Measurements from ENCODE around the gene DLX4. TPM values are rescaled to one million over a fixed set of nuclear protein-coding genes. Genes with fewer than 3 reads are reported as not detected.

Gene DLX4
- total RNA-seq, 1 donor from 2014 or later: 1.2 TPM

- no peaks in the 10 kb centered on the region for H3K36me3 ChIP-seq
- no peak overlapping the region for H3K4me3 ChIP-seq
- no peaks in the 10 kb centered on the region for H3K27me3 ChIP-seq
- TF ChIP-seq, protein P1, sequence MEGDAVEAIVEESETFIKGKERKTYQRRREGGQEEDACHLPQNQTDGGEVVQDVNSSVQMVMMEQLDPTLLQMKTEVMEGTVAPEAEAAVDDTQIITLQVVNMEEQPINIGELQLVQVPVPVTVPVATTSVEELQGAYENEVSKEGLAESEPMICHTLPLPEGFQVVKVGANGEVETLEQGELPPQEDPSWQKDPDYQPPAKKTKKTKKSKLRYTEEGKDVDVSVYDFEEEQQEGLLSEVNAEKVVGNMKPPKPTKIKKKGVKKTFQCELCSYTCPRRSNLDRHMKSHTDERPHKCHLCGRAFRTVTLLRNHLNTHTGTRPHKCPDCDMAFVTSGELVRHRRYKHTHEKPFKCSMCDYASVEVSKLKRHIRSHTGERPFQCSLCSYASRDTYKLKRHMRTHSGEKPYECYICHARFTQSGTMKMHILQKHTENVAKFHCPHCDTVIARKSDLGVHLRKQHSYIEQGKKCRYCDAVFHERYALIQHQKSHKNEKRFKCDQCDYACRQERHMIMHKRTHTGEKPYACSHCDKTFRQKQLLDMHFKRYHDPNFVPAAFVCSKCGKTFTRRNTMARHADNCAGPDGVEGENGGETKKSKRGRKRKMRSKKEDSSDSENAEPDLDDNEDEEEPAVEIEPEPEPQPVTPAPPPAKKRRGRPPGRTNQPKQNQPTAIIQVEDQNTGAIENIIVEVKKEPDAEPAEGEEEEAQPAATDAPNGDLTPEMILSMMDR (IDR thresholded peaks at IDR 0.05): no peak
- TF ChIP-seq POLR2AphosphoS5 (IDR thresholded peaks at IDR 0.05; ENCODE audit: insufficient read depth in 1 of 2, low read depth in 1 of 2) (no peak), POLR2A (IDR thresholded peaks at IDR 0.05) (no peak)
- no peaks in the 10 kb centered on the region for H3K4me1 ChIP-seq
- intact Hi-C loops (cut with DNase I): no loop called here
- no peak overlapping the region for H3K27ac ChIP-seq
- no peaks in the 10 kb centered on the region for H3K9me3 ChIP-seq
- DNase-seq (ENCODE audit: extremely low spot score in 2 of 2): no peak
Observed at GRCh38 chr17:49939318-49939717, 29.7 kb upstream of the DLX4 start.

GRCh38 chr17:49941427-49941826, 27.6 kb upstream of the DLX4 start:
- Histone ChIP-seq H3K9me3 (no peaks in the 10 kb centered on the region), H3K27me3 (no peaks in the 10 kb centered on the region), H3K27ac (no peak overlapping the region), H3K36me3 (no peaks in the 10 kb centered on the region), H3K4me1 (no peaks in the 10 kb centered on the region), H3K4me3 (no peak overlapping the region)
- TF ChIP-seq, protein P1 (IDR thresholded peaks at IDR 0.05): no peak
- TF ChIP-seq POLR2AphosphoS5 (IDR thresholded peaks at IDR 0.05; ENCODE audit: insufficient read depth in 1 of 2, low read depth in 1 of 2): no peak
- no peak for TF ChIP-seq POLR2A (IDR thresholded peaks at IDR 0.05)
- intact Hi-C loops (cut with DNase I): no loop called here
- DNase-seq (ENCODE audit: extremely low spot score in 2 of 2): no peak

GRCh38 chr17:49942947-49943346, 26.0 kb upstream of the DLX4 start:
- Histone ChIP-seq H3K36me3 (no peaks in the 10 kb centered on the region), H3K9me3 (no peaks in the 10 kb centered on the region), H3K4me1 (no peaks in the 10 kb centered on the region), H3K27ac (no peak overlapping the region), H3K4me3 (no peak overlapping the region), H3K27me3 (no peaks in the 10 kb centered on the region)
- TF ChIP-seq, protein P1 (IDR thresholded peaks at IDR 0.05): no peak
- intact Hi-C loops (cut with DNase I): no loop called here
- DNase-seq (ENCODE audit: extremely low spot score in 2 of 2): no peak

DNA sequence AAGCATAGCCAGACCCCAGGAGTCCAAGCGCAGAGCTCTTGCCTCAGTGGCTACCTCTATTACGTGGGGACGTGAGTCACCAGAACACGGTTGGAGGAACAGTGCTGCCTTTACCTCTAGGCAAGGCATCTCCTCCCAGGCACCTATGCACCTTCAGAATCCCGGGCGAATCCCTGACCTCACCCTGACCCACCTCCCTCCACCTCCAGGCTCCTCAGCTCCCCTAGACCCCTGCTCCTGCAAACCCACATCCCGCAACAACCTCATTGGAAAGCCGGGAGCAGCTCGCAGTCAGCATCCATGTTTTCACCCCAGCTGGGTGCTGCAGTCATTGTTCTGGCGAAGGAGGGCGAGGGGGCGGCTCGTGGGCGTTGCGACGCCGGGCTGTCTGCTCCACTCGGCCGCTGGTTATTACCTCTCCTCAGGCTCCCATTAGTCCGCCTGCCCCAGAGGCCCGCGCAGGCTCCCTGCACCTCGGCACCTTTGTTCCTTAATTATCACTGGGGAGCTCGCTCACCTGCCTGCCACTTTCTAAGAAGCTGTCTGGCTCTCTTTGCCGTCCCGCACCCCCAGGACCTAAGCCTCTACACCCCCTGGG, 24.6 kb upstream of the DLX4 start:
- TF ChIP-seq POLR2A (IDR thresholded peaks at IDR 0.05): no peak
- TF ChIP-seq, protein P1 (IDR thresholded peaks at IDR 0.05): no peak
- no peak for TF ChIP-seq POLR2AphosphoS5 (IDR thresholded peaks at IDR 0.05; ENCODE audit: insufficient read depth in 1 of 2, low read depth in 1 of 2)
- no peaks in the 10 kb centered on the region for H3K36me3 ChIP-seq
- no peaks in the 10 kb centered on the region for H3K4me1 ChIP-seq
- no peaks in the 10 kb centered on the region for H3K9me3 ChIP-seq
- H3K27me3 ChIP-seq: no peaks in the 10 kb centered on the region
- H3K4me3 ChIP-seq: no peak overlapping the region
- no peak for DNase-seq (ENCODE audit: extremely low spot score in 2 of 2)
- no peak overlapping the region for H3K27ac ChIP-seq
- intact Hi-C loops (cut with DNase I): no loop called here

DNA sequence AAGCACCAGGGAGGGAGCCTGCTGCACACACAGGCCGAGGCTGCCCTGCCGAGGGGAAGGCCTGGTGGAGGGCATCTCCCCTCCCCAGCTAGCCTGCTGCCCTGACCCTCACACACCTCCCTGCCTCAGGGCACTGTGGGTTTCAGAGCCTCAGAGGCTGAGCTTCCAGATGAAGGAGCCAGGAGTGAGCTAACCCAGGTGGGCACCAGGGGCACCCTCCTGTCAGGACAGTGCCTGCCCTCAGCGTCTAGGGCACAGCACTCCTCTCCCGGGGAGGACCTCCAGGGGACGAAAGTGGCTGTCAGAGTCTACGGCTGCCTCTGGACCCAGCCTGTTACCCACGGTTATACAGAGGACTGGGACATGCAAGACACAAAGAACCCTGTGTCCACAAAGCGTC, 22.8 kb upstream of the DLX4 start:
- no peak overlapping the region for H3K27ac ChIP-seq
- H3K36me3 ChIP-seq: no peaks in the 10 kb centered on the region
- intact Hi-C loops (cut with DNase I): no loop called here
- no peaks in the 10 kb centered on the region for H3K4me1 ChIP-seq
- no peaks in the 10 kb centered on the region for H3K9me3 ChIP-seq
- TF ChIP-seq POLR2A (IDR thresholded peaks at IDR 0.05): no peak
- TF ChIP-seq, protein P1 (IDR thresholded peaks at IDR 0.05): no peak
- TF ChIP-seq POLR2AphosphoS5 (IDR thresholded peaks at IDR 0.05; ENCODE audit: insufficient read depth in 1 of 2, low read depth in 1 of 2): no peak
- no peak for DNase-seq (ENCODE audit: extremely low spot score in 2 of 2)
- H3K27me3 ChIP-seq: no peaks in the 10 kb centered on the region
- no peak overlapping the region for H3K4me3 ChIP-seq

All from vagina (tissue), 2 donors.